Large intestine (tissue), 3 donors: Measurements from ENCODE around the gene DFFA. TPM values are rescaled to one million over a fixed set of nuclear protein-coding genes. Genes with fewer than 3 reads are reported as not detected.
"Not testable (repeated sequence)": the region's sequence is repeated elsewhere in the genome, so short reads cannot be mapped to it uniquely, and the experiment has no call there.

Experiments
- DNase-seq, 2 donors: peaks; one replicate each; pipeline versions ENCODE4 v3.0.0 to v3.0.0-alpha.2; 2013
- H3K27ac ChIP-seq: one replicate; pipeline ENCODE4 v1.5.1; 2013; ENCODE audit warnings: low read length
- H3K27me3 ChIP-seq: 2 replicates; pipeline ENCODE4 v1.6.1; 2013; ENCODE audit warnings: low read length; ENCODE audit not compliant: control insufficient read depth, insufficient read depth
- H3K36me3 ChIP-seq: 2 replicates; pipeline ENCODE4 v1.6.1; 2013; ENCODE audit warnings: low read length; ENCODE audit not compliant: control insufficient read depth, insufficient read depth
- H3K4me1 ChIP-seq: one replicate; pipeline ENCODE4 v1.6.1; 2013; ENCODE audit warnings: low read length; ENCODE audit not compliant: control insufficient read depth, insufficient read depth
- H3K4me3 ChIP-seq: one replicate; pipeline ENCODE4 v1.5.1; 2013; ENCODE audit warnings: low read length
- H3K9me3 ChIP-seq: one replicate; pipeline ENCODE4 v1.6.1; 2013; ENCODE audit warnings: mild to moderate bottlenecking, low read depth, low read length, moderate library complexity; ENCODE audit not compliant: control insufficient read depth
- WGBS: methylation state at CpG from one replicate; pipeline ENCODE4 v1.1.5; 2013; ENCODE audit warnings: low lambda C conversion rate; ENCODE audit not compliant: insufficient coverage; 5-methylcytosine and 5-hydroxymethylcytosine counted together
- polyA plus RNA-seq: library from polyadenylated mRNA; unstranded; fragments of 120-200 nt; gene quantifications from one replicate; pipeline ENCODE4 v1.2.1, GENCODE V29; 2013

The DFFA gene
- polyA plus RNA-seq, 1 donor = 29.3 TPM

DNA sequence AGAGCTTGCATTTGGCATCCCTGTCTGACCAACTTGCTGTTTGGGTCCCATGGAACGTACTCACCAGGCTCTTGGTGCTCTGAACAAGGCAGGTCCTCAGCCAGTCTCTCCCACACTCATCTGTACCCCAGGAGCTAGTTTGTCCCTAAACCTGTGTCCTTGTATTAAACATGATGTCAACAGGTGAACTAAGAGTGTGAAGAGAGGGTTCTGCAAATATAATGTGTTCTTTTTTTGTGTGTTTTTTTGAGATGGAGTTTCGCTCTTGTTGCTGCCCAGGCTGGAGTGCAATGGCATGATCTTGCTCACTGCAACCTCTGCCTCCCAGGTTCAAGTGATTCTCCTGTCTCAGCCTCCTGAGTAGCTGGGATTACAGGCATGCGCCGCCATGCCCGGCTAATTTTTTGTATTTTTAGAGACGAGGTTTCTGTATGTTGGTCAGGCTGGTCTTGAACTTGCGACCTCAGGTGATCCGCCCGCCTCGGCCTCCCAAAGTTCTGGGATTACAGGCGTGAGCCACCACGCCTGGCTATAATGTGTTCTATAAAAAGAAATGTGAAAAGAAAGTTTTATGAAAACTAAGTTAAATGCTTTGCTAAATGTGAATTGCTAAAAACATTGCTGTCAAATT, 33.8 kb upstream of the DFFA start:
- not testable (repeated sequence) for H3K4me3 ChIP-seq, H3K27ac ChIP-seq, H3K27me3 ChIP-seq, DNase-seq, H3K36me3 ChIP-seq, H3K9me3 ChIP-seq
- 86% methylated on average over 7 of the region's 12 CpGs for WGBS
- H3K4me1 ChIP-seq = peaks cover 34% of the 10 kb centered on the region

DNA sequence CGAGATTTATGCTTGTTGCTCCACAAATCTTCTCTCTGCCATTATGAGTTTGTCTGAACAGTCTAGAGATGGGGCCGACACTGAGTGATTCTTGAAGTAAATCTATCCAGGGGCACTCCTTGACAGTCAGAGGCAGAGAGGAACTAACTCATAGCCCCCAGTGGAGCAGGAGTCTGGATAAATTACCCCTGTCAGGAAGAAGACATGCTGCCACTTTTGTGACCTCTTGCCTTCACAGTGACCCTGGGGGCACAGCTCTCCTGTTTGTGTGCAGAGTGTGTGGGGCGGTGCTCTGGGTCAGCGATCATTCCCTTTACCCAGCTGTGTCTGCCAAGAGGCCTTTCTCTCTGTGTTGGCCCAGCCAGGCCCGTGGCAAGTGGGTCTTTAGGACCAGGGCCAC, 31.9 kb upstream of the DFFA start:
- H3K4me3 ChIP-seq = no peak overlapping the region
- H3K4me1 ChIP-seq = peaks cover 24% of the 10 kb centered on the region
- no peak overlapping the region for H3K27ac ChIP-seq
- no peaks in the 10 kb centered on the region for H3K9me3 ChIP-seq
- no CpG with 5 or more reads among the region's 5 CpGs for WGBS
- H3K36me3 ChIP-seq = no peaks in the 10 kb centered on the region
- no peaks in the 10 kb centered on the region for H3K27me3 ChIP-seq
- no peak for DNase-seq

DNA sequence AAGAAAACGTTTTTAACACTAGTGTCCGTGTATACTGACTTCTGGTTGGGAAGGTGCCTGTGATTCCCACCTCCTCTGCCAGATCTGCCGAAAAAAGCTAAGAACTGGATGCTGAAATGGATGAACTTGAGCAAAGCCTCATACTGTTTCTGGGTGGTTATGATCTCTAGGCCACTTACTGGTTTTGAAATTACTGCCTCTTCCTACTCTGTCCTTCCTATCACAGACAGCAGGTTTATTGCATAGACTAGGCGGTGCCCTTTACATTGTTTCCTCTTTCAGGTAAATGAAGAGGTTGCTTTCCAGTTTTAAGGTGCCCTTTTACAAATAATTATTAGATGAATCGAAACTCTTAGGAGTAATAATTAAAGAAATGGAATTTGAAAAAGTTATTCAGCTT, 29.9 kb upstream of the DFFA start:
- Histone ChIP-seq H3K4me3 (no peak overlapping the region), H3K27ac (no peak overlapping the region), H3K27me3 (no peaks in the 10 kb centered on the region), H3K4me1 (peaks cover 22% of the 10 kb centered on the region), H3K9me3 (no peaks in the 10 kb centered on the region), H3K36me3 (peaks cover 3% of the 10 kb centered on the region)
- 44% methylated on average over 2 of the region's 5 CpGs for WGBS
- no peak for DNase-seq

- peaks cover 17% of the 10 kb centered on the region for H3K36me3 ChIP-seq
- 85% methylated on average over 5 of the region's 8 CpGs for WGBS
- peaks cover 22% of the 10 kb centered on the region for H3K4me1 ChIP-seq
- H3K27me3 ChIP-seq = no peaks in the 10 kb centered on the region
- H3K27ac ChIP-seq = no peak overlapping the region
- no peaks in the 10 kb centered on the region for H3K9me3 ChIP-seq
- H3K4me3 ChIP-seq = no peak overlapping the region
- no peak for DNase-seq
Measured at GRCh38 chr1:10498231-10498630, 25.9 kb upstream of the DFFA start.

- no peak overlapping the region for H3K27ac ChIP-seq
- peaks cover 16% of the 10 kb centered on the region for H3K4me1 ChIP-seq
- no peaks in the 10 kb centered on the region for H3K9me3 ChIP-seq
- no CpG with 5 or more reads among the region's 7 CpGs for WGBS
- DNase-seq = no peak
- H3K4me3 ChIP-seq = no peak overlapping the region
- H3K36me3 ChIP-seq = peaks cover 17% of the 10 kb centered on the region
- H3K27me3 ChIP-seq = no peaks in the 10 kb centered on the region
Measured at GRCh38 chr1:10497109-10497508, 24.8 kb upstream of the DFFA start.

GRCh38 chr1:10495952-10496351, 23.6 kb upstream of the DFFA start:
- no CpG with 5 or more reads among the region's 14 CpGs for WGBS
- no peak for DNase-seq

DNA sequence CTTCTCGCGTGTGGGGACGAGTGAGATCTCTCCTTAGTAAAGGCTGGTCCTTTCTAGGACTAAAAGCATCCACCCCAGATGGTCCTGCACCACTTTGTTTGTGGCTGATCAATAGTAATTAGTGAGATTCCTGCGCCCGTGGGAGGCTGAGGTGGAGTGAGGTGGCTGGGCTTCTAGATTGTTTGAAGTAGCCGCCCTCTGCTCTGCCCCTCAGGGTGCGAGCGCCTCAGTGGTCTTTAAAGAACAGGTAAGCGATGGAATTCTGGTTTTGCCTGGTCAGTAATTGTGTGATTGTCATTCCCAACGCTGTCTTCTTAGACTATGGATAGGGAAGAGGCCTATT, 23.1 kb upstream of the DFFA start:
- Histone ChIP-seq H3K27me3 (no peaks in the 10 kb centered on the region), H3K36me3 (peaks cover 17% of the 10 kb centered on the region), H3K4me3 (no peak overlapping the region), H3K4me1 (peaks cover 23% of the 10 kb centered on the region), H3K27ac (peak overlapping the region; percentile 20), H3K9me3 (no peaks in the 10 kb centered on the region)
- DNase-seq = no peak
- WGBS = no CpG with 5 or more reads among the region's 10 CpGs

More at GRCh38 chr1:10495952-10496351, 23.6 kb upstream of the DFFA start:
- Histone ChIP-seq H3K4me3 (no peak overlapping the region), H3K4me1 (peaks cover 18% of the 10 kb centered on the region), H3K27ac (peak overlapping the region; percentile 20), H3K27me3 (no peaks in the 10 kb centered on the region), H3K36me3 (peaks cover 17% of the 10 kb centered on the region), H3K9me3 (no peaks in the 10 kb centered on the region)

DNA sequence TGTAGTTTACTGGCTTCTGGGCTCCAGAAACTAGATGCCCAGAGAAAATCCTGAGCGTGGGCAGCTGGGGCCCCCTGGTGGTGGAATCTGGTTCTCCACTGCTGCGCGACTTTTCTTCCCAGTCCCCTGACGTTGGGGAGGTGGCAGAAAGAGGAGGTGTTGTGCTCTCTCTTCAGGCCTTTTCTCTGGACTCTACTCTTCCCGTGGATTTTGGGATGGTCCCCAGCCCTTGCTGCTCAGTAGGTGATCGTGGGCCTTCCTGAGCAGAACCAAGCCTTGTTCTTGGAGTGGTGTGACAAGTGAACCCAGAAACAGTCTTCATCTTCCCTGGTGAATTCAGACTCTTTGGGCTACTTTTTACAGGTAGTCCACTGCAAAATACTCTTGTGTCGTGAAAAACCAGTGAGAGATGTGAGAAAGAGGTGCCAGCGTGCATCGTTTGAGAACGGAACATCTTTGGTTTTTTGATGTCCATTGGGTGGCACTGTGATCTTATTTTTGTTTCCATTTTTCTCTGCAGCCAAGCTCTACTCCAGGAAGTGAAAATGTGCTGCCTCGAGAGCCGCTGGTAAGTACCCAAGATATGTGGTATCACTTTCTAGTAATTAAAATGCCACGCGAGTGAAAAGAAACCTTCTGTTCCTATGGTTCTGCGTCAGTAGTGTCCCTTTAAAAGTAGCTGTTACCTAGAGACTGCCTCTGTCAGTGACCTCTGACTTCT, 22.6 kb upstream of the DFFA start:
- H3K9me3 ChIP-seq = no peaks in the 10 kb centered on the region
- peaks cover 29% of the 10 kb centered on the region for H3K4me1 ChIP-seq
- no peaks in the 10 kb centered on the region for H3K27me3 ChIP-seq
- no peak overlapping the region for H3K4me3 ChIP-seq
- WGBS = 17% methylated on average over 1 of the region's 15 CpGs
- peak in 1 of 2 donors; percentile 75 for DNase-seq
- peak overlapping the region; percentile 20 for H3K27ac ChIP-seq
- H3K36me3 ChIP-seq = peaks cover 17% of the 10 kb centered on the region

DNA sequence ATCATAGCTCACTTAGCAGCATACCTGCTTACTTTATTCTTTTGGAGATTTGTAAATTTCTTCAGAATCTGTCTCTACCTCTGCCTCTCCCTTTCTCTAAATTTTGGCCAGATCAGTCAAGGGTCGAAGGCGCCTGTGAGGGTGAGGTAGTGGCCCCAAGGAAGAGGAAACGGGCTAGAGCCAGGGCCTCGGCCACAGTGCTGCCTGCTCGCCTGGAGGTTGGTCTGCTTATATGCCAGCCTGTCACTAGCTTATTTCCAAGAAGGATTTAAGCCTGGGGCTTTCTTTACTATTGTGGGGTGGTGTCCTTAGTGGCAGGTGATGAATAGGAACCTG, 22.1 kb upstream of the DFFA start:
- WGBS = no CpG with 5 or more reads among the region's 5 CpGs
- no peak for DNase-seq
- H3K27me3 ChIP-seq = no peaks in the 10 kb centered on the region
- peaks cover 33% of the 10 kb centered on the region for H3K4me1 ChIP-seq
- no peaks in the 10 kb centered on the region for H3K9me3 ChIP-seq
- no peak overlapping the region for H3K4me3 ChIP-seq
- no peak overlapping the region for H3K27ac ChIP-seq
- peaks cover 17% of the 10 kb centered on the region for H3K36me3 ChIP-seq

DNA sequence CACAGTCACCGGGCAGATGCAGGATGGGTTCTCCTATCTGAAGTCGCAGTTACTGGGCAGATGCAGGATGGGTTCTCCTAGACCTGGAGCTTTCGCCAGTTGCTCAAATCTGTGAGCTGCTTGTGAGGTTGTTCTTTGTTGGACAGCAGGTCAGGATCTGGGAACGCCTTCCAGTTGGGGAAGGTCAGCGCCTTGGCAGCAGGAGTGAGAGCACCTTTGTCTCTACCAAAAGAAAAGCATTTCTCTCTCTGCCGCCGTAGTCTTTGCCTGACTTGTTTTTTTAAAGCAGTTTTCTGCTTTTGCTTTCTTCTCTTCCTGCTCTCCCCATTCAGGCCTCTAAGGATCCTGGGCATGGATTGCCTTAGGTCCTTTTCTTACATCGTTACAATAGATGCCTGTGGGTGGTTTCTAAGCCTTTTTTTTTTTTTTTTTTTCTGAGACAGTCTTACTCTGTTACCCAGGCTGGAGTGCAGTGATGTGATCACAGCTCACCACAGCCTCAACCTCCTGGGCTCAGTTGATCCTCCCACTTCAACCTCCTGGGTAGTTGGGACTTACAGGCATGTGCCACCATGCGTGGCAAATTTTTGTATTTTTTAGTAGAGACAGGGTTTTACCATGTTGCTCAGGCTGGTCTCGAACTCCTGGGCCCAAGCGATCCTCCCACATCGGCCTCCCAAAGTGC, 18.1 kb upstream of the DFFA start:
- Histone ChIP-seq H3K9me3 (no peaks in the 10 kb centered on the region), H3K4me3 (no peak overlapping the region), H3K27ac (peak overlapping the region; percentile 65), H3K4me1 (peaks cover 33% of the 10 kb centered on the region), H3K36me3 (no peaks in the 10 kb centered on the region), H3K27me3 (no peaks in the 10 kb centered on the region)
- no CpG with 5 or more reads among the region's 12 CpGs for WGBS
- no peak for DNase-seq
